ENCODE measurements around the gene FUNDC1. TPM values are rescaled to one million over a fixed set of nuclear protein-coding genes. Genes with fewer than 3 reads are reported as not detected.

FUNDC1 gene
- total RNA-seq, 1 donor from 2014 or later = 19.3 TPM

DNA sequence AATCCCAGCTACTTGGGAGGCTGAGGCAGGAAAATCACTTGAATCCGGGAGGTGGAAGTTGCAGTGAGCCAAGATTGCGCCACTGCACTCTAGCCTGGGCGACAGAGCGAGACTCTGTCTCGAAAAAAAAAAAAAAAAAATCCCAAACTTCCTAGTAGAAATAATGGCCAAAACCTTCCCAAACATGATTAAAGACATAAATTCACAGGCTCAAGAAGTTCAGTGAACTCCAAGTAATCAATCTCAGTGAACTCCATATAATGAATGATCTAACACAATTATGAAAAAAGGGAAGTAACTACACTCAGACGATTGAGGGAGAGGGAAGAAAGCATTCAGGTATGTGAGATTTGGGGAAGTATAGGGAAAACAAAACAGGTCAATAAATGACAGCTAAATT is 6.5 kb downstream of the FUNDC1 start:
- no peak for DNase-seq
- no peaks in the 10 kb centered on the region for H3K9me3 Mint-ChIP-seq (ENCODE audit: unreplicated experiment)
- H3K4me1 Mint-ChIP-seq (ENCODE audit: low read depth, unreplicated experiment) = peaks cover 2% of the 10 kb centered on the region
- no peaks in the 10 kb centered on the region for H3K36me3 Mint-ChIP-seq (ENCODE audit: unreplicated experiment)
- TF ChIP-seq, protein P1, sequence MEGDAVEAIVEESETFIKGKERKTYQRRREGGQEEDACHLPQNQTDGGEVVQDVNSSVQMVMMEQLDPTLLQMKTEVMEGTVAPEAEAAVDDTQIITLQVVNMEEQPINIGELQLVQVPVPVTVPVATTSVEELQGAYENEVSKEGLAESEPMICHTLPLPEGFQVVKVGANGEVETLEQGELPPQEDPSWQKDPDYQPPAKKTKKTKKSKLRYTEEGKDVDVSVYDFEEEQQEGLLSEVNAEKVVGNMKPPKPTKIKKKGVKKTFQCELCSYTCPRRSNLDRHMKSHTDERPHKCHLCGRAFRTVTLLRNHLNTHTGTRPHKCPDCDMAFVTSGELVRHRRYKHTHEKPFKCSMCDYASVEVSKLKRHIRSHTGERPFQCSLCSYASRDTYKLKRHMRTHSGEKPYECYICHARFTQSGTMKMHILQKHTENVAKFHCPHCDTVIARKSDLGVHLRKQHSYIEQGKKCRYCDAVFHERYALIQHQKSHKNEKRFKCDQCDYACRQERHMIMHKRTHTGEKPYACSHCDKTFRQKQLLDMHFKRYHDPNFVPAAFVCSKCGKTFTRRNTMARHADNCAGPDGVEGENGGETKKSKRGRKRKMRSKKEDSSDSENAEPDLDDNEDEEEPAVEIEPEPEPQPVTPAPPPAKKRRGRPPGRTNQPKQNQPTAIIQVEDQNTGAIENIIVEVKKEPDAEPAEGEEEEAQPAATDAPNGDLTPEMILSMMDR (IDR thresholded peaks at IDR 0.05; ENCODE audit: partially characterized antibody, unreplicated experiment) = no peak
- no peak overlapping the region for H3K4me3 Mint-ChIP-seq (ENCODE audit: unreplicated experiment)
- H3K27me3 Mint-ChIP-seq (ENCODE audit: unreplicated experiment) = no peaks in the 10 kb centered on the region
- H3K27ac Mint-ChIP-seq (ENCODE audit: unreplicated experiment) = no peak overlapping the region

GRCh38 chrX:44529310-44529709 is 13.3 kb downstream of the FUNDC1 start:
- DNase-seq = no peak
- no peaks in the 10 kb centered on the region for H3K27me3 Mint-ChIP-seq (ENCODE audit: unreplicated experiment)
- TF ChIP-seq, protein P1 (IDR thresholded peaks at IDR 0.05; ENCODE audit: partially characterized antibody, unreplicated experiment) = no peak
- peak overlapping the region; percentile 23 for H3K4me3 Mint-ChIP-seq (ENCODE audit: unreplicated experiment)
- H3K36me3 Mint-ChIP-seq (ENCODE audit: unreplicated experiment) = no peaks in the 10 kb centered on the region
- no peaks in the 10 kb centered on the region for H3K9me3 Mint-ChIP-seq (ENCODE audit: unreplicated experiment)
- H3K4me1 Mint-ChIP-seq (ENCODE audit: low read depth, unreplicated experiment) = peaks cover 5% of the 10 kb centered on the region
- peak overlapping the region; percentile 75 for H3K27ac Mint-ChIP-seq (ENCODE audit: unreplicated experiment)

- H3K4me1 Mint-ChIP-seq (ENCODE audit: low read depth, unreplicated experiment) = no peaks in the 10 kb centered on the region
- no peaks in the 10 kb centered on the region for H3K9me3 Mint-ChIP-seq (ENCODE audit: unreplicated experiment)
- no peaks in the 10 kb centered on the region for H3K27me3 Mint-ChIP-seq (ENCODE audit: unreplicated experiment)
- no peak overlapping the region for H3K27ac Mint-ChIP-seq (ENCODE audit: unreplicated experiment)
- TF ChIP-seq, protein P1 (IDR thresholded peaks at IDR 0.05; ENCODE audit: partially characterized antibody, unreplicated experiment) = no peak
- DNase-seq = no peak
- H3K36me3 Mint-ChIP-seq (ENCODE audit: unreplicated experiment) = no peaks in the 10 kb centered on the region
- no peak overlapping the region for H3K4me3 Mint-ChIP-seq (ENCODE audit: unreplicated experiment)
Observed at GRCh38 chrX:44514272-44514671, 28.4 kb downstream of the FUNDC1 start.

DNA sequence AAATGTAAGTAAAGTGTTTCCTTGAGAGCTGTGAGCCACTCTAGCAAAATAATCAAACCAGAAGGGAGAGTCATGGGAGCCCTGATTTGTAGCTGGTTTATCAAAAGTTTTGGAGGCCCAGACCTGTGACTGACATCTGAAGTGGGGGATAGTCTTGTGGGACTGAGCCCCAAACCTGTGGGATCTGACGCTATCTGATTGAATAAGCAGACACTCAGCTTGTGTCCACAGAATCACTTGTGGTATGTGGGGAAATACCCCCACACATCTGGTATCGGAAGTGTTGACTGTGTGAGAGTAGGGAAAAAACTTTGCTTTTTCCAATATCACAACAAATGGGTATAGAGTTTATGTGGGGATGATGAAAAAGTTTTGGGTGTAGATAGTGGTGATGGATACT is 35.4 kb downstream of the FUNDC1 start:
- TF ChIP-seq, protein P1 (IDR thresholded peaks at IDR 0.05; ENCODE audit: partially characterized antibody, unreplicated experiment) = no peak
- H3K36me3 Mint-ChIP-seq (ENCODE audit: unreplicated experiment) = no peaks in the 10 kb centered on the region
- no peak overlapping the region for H3K27ac Mint-ChIP-seq (ENCODE audit: unreplicated experiment)
- H3K4me3 Mint-ChIP-seq (ENCODE audit: unreplicated experiment) = no peak overlapping the region
- no peaks in the 10 kb centered on the region for H3K27me3 Mint-ChIP-seq (ENCODE audit: unreplicated experiment)
- no peaks in the 10 kb centered on the region for H3K4me1 Mint-ChIP-seq (ENCODE audit: low read depth, unreplicated experiment)
- DNase-seq = no peak
- no peaks in the 10 kb centered on the region for H3K9me3 Mint-ChIP-seq (ENCODE audit: unreplicated experiment)

DNA sequence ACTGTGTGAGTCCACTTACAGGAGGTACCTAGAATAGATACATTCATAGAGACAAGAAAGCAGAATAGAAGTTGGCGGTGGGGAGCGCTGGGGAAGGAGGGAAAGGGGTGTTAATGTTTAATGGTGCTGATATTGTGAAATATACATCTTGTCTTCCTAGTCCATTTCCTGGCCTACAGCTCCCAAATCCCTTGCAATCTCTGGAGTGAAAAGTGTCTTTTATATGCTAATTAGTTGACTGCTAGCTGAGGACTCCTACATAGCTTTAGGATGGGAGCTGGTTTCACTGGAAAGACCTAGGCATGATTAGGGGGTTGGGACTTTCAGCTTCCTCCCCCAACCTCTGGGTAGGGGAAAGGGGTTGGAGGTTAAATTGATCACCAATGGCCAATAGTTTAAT is 36.0 kb downstream of the FUNDC1 start:
- Mint-ChIP-seq H3K4me1 (ENCODE audit: low read depth, unreplicated experiment) (no peaks in the 10 kb centered on the region), H3K36me3 (ENCODE audit: unreplicated experiment) (no peaks in the 10 kb centered on the region), H3K9me3 (ENCODE audit: unreplicated experiment) (no peaks in the 10 kb centered on the region), H3K27me3 (ENCODE audit: unreplicated experiment) (no peaks in the 10 kb centered on the region), H3K27ac (ENCODE audit: unreplicated experiment) (no peak overlapping the region), H3K4me3 (ENCODE audit: unreplicated experiment) (no peak overlapping the region)
- TF ChIP-seq, protein P1 (IDR thresholded peaks at IDR 0.05; ENCODE audit: partially characterized antibody, unreplicated experiment) = no peak
- no peak for DNase-seq

All from glutamatergic neuron (in vitro differentiated cells).